Loucy (cell line): Measurements from ENCODE around the gene ARID1B.

ENCODE experiments used
- CTCF ChIP-seq: fragments of 200-600 bp; sonication (generic); conservative IDR thresholded peaks from 2 replicates; pipeline ENCODE4 v1.5.1; 2014; ENCODE audit warnings: mild to moderate bottlenecking, antibody characterized with exemption, low read length
- EZH2phosphoT487 ChIP-seq: fragments of 200-600 bp; IDR thresholded peaks from 2 replicates; pipeline ENCODE4 v1.6.1; 2018; ENCODE audit warnings: antibody characterized with exemption, mild to moderate bottlenecking, moderate library complexity, borderline replicate concordance

DNA sequence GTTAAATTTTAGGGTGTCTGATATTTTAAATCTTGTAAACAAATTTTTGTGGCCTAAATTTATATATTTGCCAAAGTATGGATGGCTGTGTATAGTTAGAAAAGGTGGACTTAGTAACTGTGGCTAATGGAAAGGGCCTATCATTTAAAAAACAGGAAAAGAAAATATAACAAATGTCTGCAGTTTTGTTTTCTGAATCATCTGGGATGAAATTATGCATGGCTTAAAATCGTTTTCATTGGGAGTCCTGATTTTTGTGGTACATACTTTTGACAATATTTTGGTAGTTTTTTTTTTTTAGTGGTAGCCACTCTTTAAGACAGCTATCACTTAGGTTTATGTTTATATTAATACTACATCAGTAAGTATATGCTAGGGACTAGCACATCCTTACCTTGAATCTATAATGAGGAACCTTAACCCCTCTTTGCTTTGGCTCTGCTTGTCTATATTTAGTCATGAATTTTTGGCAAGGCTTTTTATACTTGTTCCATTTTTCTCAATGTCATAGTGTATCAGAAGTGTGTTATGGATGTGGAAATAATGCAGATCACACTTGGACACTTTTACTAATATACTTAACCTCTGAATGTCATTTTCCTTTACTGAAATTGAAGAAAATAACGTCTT is 5.6 kb downstream of the ARID1B start:
- TF ChIP-seq CTCF = no peak
- no peak for TF ChIP-seq EZH2phosphoT487
